NCI-H1105 (cell line): ENCODE measurements around the gene SARNP.
"Not testable (repeated sequence)": the region's sequence is repeated elsewhere in the genome, so short reads cannot be mapped to it uniquely, and the experiment has no call there.

ENCODE experiments used
- DNase-seq: peaks from one replicate; lab custom pipeline; 2025; lab: John Stamatoyannopoulos, UW

Gene SARNP

GRCh38 chr12:55797068-55797467 lies 20.5 kb downstream of the SARNP start:
- no peak for DNase-seq

- no peak for DNase-seq
These were observed 21.6 kb downstream of the SARNP start for GRCh38 chr12:55795950-55796349.

GRCh38 chr12:55789893-55790292 lies 27.6 kb downstream of the SARNP start:
- DNase-seq = no peak

GRCh38 chr12:55789171-55789570 lies 28.4 kb downstream of the SARNP start:
- no peak for DNase-seq

GRCh38 chr12:55788546-55788945 lies 29.0 kb downstream of the SARNP start:
- DNase-seq = no peak

GRCh38 chr12:55780685-55781084 lies 36.8 kb downstream of the SARNP start:
- no peak for DNase-seq

- DNase-seq = no peak
These were observed 39.7 kb downstream of the SARNP start for GRCh38 chr12:55777856-55778255.

GRCh38 chr12:55771736-55772135 lies 45.8 kb downstream of the SARNP start:
- no peak for DNase-seq

GRCh38 chr12:55767156-55767555 lies 50.4 kb downstream of the SARNP start:
- no peak for DNase-seq

- DNase-seq = no peak
These were observed 51.7 kb downstream of the SARNP start for GRCh38 chr12:55765736-55766290.

GRCh38 chr12:55762646-55763045 lies 54.9 kb downstream of the SARNP start:
- no peak for DNase-seq

GRCh38 chr12:55760663-55761062 lies 56.9 kb downstream of the SARNP start:
- DNase-seq = no peak

GRCh38 chr12:55758575-55758974 lies 58.9 kb downstream of the SARNP start:
- DNase-seq = not testable (repeated sequence)

GRCh38 chr12:55757701-55758100 lies 59.8 kb downstream of the SARNP start:
- DNase-seq = no peak

- DNase-seq = no peak
These were observed 62.3 kb downstream of the SARNP start for GRCh38 chr12:55755246-55755645.

GRCh38 chr12:55748230-55748993 lies 69.1 kb downstream of the SARNP start:
- no peak for DNase-seq

- DNase-seq = no peak
These were observed 70.7 kb downstream of the SARNP start for GRCh38 chr12:55746913-55747231.

- DNase-seq = no peak
These were observed 71.2 kb downstream of the SARNP start for GRCh38 chr12:55746174-55746912.

GRCh38 chr12:55745361-55746173 lies 72.0 kb downstream of the SARNP start:
- no peak for DNase-seq

- DNase-seq = no peak
These were observed 73.0 kb downstream of the SARNP start for GRCh38 chr12:55744340-55745030.

- DNase-seq = no peak
These were observed 73.9 kb downstream of the SARNP start for GRCh38 chr12:55743406-55744339.
